GM12801 (cell line): Measurements from ENCODE around the gene GPR39.

Source experiments
- CTCF ChIP-seq: IDR thresholded peaks from one replicate; pipeline ENCODE4 v1.5.1; 2011; ENCODE audit warnings: control low read depth; ENCODE audit not compliant: insufficient read length; ENCODE audit errors: extremely low read depth

Gene GPR39

DNA sequence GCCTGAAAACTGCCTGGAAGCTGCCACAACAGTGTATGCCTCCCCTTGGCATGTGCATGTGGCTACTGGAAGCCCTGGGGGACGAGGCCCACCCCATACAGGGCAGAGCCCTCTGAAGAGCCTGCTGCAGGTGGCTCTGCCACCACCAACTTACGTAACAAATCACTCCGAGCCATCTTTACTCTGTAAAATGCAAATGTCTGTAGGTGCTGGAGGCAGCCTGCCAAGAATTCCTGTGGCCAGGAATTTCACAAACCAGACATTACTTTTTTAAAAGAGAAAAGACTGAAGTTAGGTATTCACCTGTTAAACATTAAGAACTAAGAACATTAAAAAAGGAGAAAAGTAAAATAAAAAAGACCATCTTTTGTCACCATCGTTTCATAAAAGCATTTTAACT, 106.3 kb downstream of the GPR39 start:
- no peak for TF ChIP-seq CTCF

DNA sequence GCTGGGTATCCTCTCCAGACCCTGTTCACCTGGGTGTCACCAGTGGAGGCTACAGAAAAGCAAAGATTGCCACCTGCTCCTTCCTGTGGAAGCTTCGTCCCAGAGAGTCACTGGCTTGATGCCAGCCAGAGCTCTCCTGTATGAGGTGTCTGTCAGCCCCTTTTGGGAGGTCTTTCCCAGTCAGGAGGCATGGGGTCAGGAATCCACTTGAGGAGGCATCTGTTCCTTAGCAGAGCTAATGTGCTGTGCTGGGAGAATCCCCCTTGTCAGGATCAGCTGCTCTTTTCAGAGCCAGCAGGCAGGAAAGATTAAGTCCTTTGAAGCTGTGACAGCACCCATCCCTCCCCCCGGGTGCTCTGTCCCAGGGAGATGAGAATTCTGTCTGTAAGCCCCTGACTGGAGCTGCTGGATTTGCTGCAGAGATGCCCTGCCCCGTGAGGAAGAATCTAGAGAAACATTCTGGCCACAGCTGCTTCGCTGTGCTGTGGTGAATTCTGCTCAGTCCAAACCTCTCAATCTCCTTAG, 121.8 kb downstream of the GPR39 start:
- no peak for TF ChIP-seq CTCF

DNA sequence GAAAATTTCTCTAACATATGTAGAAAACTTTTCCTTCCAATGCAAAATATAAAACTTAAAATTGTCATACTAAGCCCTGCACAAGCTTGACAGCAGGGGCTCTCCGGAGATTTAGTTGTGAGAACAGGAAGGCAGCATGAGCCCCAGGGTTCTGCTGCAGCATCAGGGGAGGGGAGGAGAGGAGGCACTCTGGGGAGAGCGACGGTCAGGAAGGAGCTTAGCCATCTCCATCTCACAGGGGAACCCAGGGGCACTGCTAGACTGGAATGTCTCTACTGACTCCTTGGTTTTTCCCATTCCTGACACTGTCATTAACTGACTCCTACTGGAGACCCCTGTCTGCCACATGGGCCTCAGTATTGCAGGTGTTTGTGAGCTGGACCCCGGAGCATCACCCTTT, 123.6 kb downstream of the GPR39 start:
- TF ChIP-seq CTCF: no peak

GRCh38 chr2:132542953-132543569, 126.5 kb downstream of the GPR39 start:
- TF ChIP-seq CTCF: no peak

- no peak for TF ChIP-seq CTCF
Observed at GRCh38 chr2:132544006-132544630, 127.5 kb downstream of the GPR39 start.

GRCh38 chr2:132547090-132547687, 130.6 kb downstream of the GPR39 start:
- TF ChIP-seq CTCF: no peak

- TF ChIP-seq CTCF: no peak
Observed at GRCh38 chr2:132549935-132550670, 133.5 kb downstream of the GPR39 start.
